ENCODE data around the gene EVX2. TPM values are rescaled to one million over a fixed set of nuclear protein-coding genes. Genes with fewer than 3 reads are reported as not detected.

The EVX2 gene
- total RNA-seq, 4 donors from 2014 or later, result not detected

DNA sequence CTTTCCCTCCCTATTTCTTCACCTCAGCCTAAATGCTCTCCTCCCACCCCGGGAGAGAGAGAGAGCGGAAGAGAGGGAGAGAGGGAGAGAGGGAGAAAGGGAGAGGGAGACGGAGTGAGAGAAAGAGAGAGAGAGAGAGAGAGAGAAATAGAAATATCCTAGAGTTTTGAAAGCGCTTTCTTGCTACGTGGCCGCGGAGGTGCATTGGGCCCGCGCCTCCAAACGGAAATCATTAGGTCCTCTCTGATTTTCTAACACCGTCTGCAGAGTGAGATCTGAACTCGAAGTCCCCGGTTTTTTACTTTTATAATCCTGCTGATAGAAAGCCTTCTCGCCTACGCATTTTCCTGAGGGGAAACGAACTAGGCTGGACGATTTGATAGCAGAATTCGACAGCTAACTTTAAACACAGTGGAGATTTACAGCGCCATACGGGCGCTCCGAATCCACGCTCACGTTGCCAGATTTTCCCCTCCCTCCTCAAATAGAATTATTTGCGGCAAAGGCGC, 903 bp upstream of the EVX2 start:
- DNase-seq, result no peak
- H3K9me3 ChIP-seq, result no peaks in the 10 kb centered on the region
- H3K36me3 ChIP-seq, result no peaks in the 10 kb centered on the region
- 7 to 11% methylated on average over 16 to 26 of the region's 26 CpGs for WGBS, 2 donors (ENCODE audit: low coverage in 1 of 2)
- H3K27ac ChIP-seq, result no peak overlapping the region
- H3K4me1 ChIP-seq, result peaks cover 4 to 53% (median 34%) of the 10 kb centered on the region in 4 donors
- peaks cover 99% of the 10 kb centered on the region for H3K27me3 ChIP-seq
- intact Hi-C loops (cut with DNase I; ENCODE audit: low total_unique reads) (loop anchor here (5.0 to 10.0 kb wide), 3 partner anchors 397 to 830 kb away; no protein-coding TSS in a partner anchor), in situ Hi-C loops (cut with MboI; ENCODE audit: low pct_ligation_motif_present in 1 of 4, low pct_unique_long_range_greater_than_20kb in 1 of 4, low sequenced_read_pairs in 3 of 4) (loop anchor here in 2 of 4 donors (25.0 kb wide), 2 partner anchors 397 to 722 kb away; no protein-coding TSS in a partner anchor)
- TF ChIP-seq EP300 (IDR thresholded peaks at IDR 0.05; ENCODE audit: low read depth) (no peak), CTCF (IDR thresholded peaks at IDR 0.05) (no peak), POLR2A (IDR thresholded peaks at IDR 0.05) (no peak), POLR2AphosphoS5 (IDR thresholded peaks at IDR 0.05) (no peak)
- H3K4me3 ChIP-seq, result no peak overlapping the region

GRCh38 chr2:176082824-176083751, 674 bp downstream of the EVX2 start:
- Histone ChIP-seq H3K9me3 (no peaks in the 10 kb centered on the region), H3K4me3 (no peak overlapping the region), H3K27me3 (peaks cover 99% of the 10 kb centered on the region), H3K27ac (no peak overlapping the region), H3K36me3 (no peaks in the 10 kb centered on the region), H3K4me1 (peaks cover 8 to 53% (median 38%) of the 10 kb centered on the region in 4 donors)
- in situ Hi-C loops (cut with MboI; ENCODE audit: low pct_ligation_motif_present in 1 of 4, low pct_unique_long_range_greater_than_20kb in 1 of 4, low sequenced_read_pairs in 3 of 4), result loop anchor here in 2 of 4 donors (25.0 kb wide), 2 partner anchors 396 to 721 kb away; no protein-coding TSS in a partner anchor
- 17% methylated on average over 66 of the region's 66 CpGs; no CpG with 5 or more reads in 1 of the 2 donors for WGBS, 2 donors (ENCODE audit: low coverage in 1 of 2)
- intact Hi-C loops (cut with DNase I; ENCODE audit: low total_unique reads), result loop anchor here (10.0 kb wide), 2 partner anchors 498 to 828 kb away; no protein-coding TSS in a partner anchor
- TF ChIP-seq POLR2A (IDR thresholded peaks at IDR 0.05), result no peak
- no peak for TF ChIP-seq CTCF (IDR thresholded peaks at IDR 0.05)
- no peak for TF ChIP-seq EP300 (IDR thresholded peaks at IDR 0.05; ENCODE audit: low read depth)
- no peak for TF ChIP-seq POLR2AphosphoS5 (IDR thresholded peaks at IDR 0.05)
- no peak for DNase-seq

- DNase-seq, result no peak
- no peak overlapping the region for H3K27ac ChIP-seq
- no peak overlapping the region for H3K4me3 ChIP-seq
- in situ Hi-C loops (cut with MboI; ENCODE audit: low pct_ligation_motif_present in 1 of 4, low pct_unique_long_range_greater_than_20kb in 1 of 4, low sequenced_read_pairs in 3 of 4), result loop anchor here in 2 of 4 donors (25.0 kb wide), 2 partner anchors 395 to 720 kb away; no protein-coding TSS in a partner anchor
- TF ChIP-seq EP300 (IDR thresholded peaks at IDR 0.05; ENCODE audit: low read depth), result no peak
- TF ChIP-seq CTCF (IDR thresholded peaks at IDR 0.05), result no peak
- no peak for TF ChIP-seq POLR2A (IDR thresholded peaks at IDR 0.05)
- TF ChIP-seq POLR2AphosphoS5 (IDR thresholded peaks at IDR 0.05), result no peak
- peaks cover 99% of the 10 kb centered on the region for H3K27me3 ChIP-seq
- intact Hi-C loops (cut with DNase I; ENCODE audit: low total_unique reads), result loop anchor here (10.0 kb wide), 2 partner anchors 498 to 828 kb away; no protein-coding TSS in a partner anchor
- H3K9me3 ChIP-seq, result no peaks in the 10 kb centered on the region
- H3K4me1 ChIP-seq, result peaks cover 8 to 48% (median 34%) of the 10 kb centered on the region in 4 donors
- 15% methylated on average over 6 to 10 of the region's 10 CpGs for WGBS, 2 donors (ENCODE audit: low coverage in 1 of 2)
- H3K36me3 ChIP-seq, result no peaks in the 10 kb centered on the region
Measured at GRCh38 chr2:176082525-176082823, 1.3 kb downstream of the EVX2 start.
